GM18499 (cell line): ENCODE measurements around the gene RSPH10B.
A peak's percentile ranks its signal among the peaks of the same experiment; 100 is the strongest.
"Not testable (repeated sequence)": the region's sequence is repeated elsewhere in the genome, so short reads cannot be mapped to it uniquely, and the experiment has no call there.

Experiments
- ATAC-seq: cut with Tn5 transposase; IDR thresholded peaks from one replicate; pipeline ENCODE4 v1.9.1; 2021; ENCODE audit warnings: moderate number of reproducible peaks; ENCODE audit not compliant: insufficient read depth, unreplicated experiment

The RSPH10B gene

DNA sequence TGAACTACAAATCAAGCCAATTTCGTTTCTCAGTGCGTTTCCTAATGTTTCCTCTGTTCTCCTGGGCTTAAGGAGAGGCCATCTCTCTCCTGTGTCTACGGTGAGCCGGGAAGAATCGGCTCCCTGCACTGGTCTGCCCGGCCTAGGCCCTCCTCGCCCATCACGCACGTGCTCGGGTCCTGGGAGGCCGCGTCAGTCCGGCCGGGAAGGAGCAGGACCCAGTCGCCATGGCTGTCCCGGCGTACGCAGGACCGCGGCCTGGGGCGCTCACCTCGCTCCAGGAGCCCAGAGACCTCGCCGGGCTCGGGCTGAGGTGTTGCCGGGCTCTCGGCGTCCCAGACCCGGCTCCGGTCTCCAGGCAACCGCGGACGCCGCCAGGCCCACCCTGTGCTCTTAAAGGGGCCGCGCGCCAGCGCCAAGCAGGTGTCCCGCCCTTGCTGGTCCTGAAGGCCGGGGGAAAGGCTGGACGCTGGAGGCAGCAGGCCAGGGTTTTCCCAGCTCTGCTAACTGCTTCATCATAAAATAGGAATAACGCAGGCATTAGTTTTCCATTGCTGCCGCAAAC lies at the start of gene RSPH10B:
Gene RSPH10B, minus strand, starts transcription at position 343 of the 565 bp plus-strand sequence. CDS start 3,573 bp downstream, outside the sequence.
- ATAC-seq, result not testable (repeated sequence)

DNA sequence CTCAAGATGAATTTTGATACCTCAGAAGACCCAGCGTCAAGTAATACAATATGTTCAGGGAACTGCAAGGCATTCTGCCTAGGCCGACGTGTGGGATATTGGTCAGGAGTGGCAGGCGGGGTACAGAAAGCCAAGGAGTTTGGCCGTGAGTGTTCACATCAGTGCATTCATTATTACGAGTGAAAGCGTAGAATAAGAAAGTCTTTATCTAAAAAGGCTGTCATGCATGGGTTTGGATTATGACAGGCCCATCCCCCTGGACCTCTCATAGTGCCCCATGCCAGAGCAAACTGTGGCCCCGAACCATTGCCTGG lies 46.1 kb upstream of the RSPH10B start:
- no peak for ATAC-seq

DNA sequence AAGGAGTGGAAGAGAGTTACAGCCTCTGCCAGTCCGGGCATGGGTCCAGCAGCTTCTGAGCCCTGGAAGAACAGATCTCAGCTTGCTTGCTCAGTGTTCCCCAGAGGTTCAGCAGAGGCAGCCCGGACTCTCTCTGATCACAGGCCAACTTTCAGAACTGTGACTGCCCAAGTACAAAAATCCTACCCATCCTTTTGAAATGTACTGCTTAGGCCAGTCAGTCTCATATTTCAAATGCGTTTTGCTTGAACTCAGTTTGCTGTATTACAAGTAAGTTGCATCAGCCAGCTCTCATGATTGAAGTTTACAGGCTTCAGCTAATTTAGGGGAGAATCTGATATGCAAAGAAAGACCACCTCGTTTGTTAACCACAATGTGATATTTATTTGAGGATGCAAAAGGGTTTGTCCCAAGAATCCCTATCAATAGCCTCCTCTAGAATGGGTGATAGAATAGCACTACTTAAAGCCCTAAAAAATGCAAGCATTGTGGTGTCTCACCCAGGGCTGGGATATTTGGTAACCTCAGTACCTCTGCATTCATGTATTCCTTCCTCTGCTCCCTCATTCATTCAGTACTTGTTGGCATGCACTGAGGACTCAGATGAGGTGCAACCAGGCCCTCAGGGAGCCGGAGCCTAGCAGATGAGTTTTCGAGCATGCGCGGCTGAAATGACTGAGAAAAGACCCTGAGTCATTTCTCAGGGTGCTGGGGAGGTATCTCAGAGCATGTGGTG lies 45.6 kb upstream of the RSPH10B start:
- ATAC-seq, result no peak

GRCh38 chr7:6012355-6013104 lies 42.0 kb upstream of the RSPH10B start:
- ATAC-seq, result no peak

DNA sequence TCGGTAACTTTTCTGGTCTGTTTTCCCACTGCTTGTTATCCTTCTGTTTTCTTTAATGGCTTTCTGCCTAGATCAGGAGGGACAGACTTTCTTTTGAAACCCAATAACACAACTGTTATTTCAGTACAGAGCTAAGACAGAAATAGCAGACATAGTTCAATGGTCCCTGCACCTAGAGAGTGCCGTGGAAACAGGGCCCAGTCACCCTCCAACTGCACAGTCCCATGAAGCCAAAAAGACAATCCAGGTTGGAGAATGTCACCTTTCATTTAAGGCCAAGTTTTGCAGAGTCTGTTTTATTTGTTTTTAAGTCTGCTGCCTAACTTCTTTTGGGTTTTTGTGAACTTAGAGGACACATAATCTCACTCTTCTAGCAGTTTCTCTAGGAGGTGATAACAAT lies 41.1 kb upstream of the RSPH10B start:
- ATAC-seq, result no peak

- not testable (repeated sequence) for ATAC-seq
Measured at GRCh38 chr7:6010370-6010769, 39.9 kb upstream of the RSPH10B start.

DNA sequence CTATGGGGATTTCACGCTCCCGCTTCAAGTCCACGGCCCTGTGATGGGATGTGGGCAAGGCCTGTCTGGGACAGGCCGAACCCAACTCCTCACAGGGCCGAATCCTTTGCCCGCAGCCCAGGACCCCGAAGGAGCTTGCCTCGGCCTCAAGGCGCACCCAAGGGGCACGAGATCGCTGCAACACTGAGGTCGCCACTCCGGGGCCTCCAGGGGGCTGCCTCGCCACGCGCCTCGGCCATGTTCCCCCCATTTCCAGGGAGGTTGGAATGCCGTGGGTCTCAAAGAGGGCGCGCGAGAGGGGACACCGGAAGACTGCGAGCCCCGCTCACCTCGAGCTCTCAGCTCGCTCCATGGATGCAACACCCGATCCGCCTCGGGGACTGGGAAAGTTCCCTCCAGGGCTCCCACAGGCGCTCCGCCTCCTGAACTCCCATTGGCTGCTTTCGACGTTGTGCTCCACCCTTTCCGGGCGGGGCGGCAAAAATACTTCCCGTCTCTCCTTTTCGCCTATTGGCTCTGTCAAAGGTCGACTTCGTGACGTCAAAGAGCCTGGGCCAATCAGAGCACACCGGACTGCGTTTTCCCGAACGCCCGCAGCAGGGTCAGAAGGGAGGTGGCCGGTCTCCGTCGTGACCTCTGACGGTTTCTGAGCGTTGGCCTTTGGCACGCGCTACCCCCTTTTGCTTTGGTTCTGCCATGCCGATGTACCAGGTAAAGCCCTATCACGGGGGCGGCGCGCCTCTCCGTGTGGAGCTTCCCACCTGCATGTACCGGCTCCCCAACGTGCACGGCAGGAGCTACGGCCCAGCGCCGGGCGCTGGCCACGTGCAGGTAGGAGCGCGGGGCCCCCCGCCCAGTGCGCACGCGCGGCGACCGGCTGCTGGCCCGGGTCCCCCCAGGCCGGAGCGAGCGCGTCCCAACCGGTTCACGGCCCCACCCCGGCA lies 38.5 kb upstream of the RSPH10B start, which contains the start of the genes AIMP2 and PMS2:
Gene AIMP2, plus strand, starts transcription at position 605 of the 944 bp plus-strand sequence. Its CDS starts 92 bp downstream, at position 697.
Gene PMS2, minus strand, starts transcription at position 382 of the 944 bp plus-strand sequence. Its CDS starts 30 bp downstream, at position 352.
- ATAC-seq, result peak; percentile 89

GRCh38 chr7:6007835-6008590 lies 37.5 kb upstream of the RSPH10B start:
- ATAC-seq, result not testable (repeated sequence)

- ATAC-seq, result no peak
Measured at GRCh38 chr7:6007386-6007785, 36.9 kb upstream of the RSPH10B start.

DNA sequence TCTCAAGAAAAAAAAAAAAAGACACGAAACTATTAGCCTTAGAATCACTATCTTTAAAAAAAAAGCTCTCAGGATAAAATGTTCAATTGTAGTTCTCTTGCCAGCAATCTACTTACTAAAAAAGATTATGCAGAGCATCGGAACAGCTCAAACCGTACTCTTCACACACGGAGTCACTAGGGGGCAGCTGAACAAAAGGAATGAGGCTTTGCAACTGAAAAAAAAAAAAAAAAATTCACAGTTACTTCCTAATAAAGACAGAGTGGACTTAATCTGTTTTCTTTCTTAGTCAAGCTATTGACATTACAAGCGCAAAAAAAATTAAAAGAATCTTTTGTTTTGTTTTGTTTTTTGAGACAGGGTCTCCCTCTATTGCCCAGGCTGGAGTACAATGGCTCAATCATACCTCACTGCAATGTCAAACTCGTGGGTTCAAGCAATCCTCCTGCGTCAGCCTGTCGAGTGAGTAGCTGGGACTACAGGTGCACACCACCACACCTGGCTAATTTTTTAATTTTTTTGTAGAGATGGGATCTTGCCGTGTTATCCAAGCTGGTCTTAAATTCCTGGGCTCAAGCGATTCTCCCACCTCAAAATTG lies 26.8 kb upstream of the RSPH10B start:
- ATAC-seq, result no peak

DNA sequence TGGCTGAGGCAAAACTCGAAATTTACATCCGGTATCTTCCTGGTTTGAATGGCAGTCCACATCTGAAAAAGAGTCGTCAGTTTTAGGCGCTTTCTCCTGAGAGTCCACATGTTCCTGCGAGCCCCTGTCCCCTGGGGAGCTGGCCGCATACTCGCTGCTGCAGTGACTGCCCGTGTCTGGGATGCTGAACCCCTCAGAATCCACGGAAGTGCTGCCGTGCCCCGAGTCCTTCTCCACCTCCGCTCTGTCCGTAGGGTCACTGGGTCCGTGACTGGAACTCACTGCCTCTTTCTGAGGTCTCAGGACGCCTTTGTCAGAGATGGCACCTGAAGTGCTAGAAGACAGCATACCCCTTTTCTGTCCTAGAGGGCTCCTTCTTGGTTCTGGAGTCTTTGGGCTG lies 16.6 kb upstream of the RSPH10B start:
- not testable (repeated sequence) for ATAC-seq

- ATAC-seq, result not testable (repeated sequence)
Measured at GRCh38 chr7:5979680-5980314, 9.3 kb upstream of the RSPH10B start.

DNA sequence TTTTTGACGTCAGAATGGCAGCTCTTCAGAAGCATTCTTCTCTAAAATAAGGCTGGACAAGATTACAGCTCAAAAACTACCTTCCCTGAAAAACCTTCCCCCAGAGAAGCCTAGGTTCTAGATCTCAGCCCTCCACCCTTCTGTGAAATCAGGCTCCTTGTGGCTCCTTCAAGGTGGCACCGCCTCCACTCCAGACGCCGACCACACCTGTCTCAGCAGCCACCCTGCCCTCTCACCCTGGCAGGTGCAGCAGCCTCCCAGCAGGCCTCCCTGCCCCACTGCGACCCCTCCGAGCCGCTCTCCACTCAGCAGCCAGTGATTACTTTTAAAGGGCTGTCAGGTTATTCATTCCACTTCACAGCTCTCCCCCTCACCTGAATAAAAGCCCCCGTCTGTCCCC lies 3.1 kb upstream of the RSPH10B start:
- ATAC-seq, result not testable (repeated sequence)

DNA sequence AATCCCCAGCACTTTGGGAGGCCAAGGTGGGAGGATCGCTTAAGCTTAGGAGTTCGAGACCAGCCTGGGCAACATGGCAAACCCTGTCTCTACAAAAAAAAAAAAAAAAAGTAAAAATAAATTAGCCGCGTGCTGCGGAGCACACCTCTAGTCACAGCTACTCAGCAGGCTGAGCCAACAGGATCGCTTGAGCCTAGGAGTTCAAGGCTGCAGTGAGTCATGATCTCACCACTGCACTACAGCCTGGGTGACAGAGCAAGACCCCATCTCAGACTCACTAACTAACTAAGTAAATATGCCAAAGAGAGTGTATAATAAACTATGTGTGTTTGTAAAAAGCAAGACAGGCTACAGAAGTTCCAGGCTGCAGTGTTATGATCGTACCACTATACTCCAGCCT lies 6.7 kb downstream of the RSPH10B start:
- ATAC-seq, result not testable (repeated sequence)

DNA sequence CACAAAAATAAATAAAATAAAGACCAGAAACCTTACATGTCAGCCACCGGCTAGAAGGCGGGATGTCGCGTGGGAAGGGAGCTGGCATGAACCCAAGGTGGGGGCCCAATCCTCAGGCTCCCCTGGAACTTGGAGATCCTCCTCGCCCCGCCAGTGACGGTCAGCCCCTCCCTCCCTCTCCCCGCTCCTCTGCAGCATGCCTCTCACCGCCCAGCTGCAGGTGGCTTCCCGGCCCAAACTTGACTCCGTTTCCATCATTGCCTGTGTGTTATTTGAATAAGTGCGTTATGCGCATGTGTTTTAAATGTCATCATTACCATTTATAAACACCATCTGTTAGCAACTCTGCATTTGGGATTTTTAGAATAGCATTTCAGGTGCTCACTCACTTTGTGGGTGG lies 7.3 kb downstream of the RSPH10B start:
- ATAC-seq, result not testable (repeated sequence)

DNA sequence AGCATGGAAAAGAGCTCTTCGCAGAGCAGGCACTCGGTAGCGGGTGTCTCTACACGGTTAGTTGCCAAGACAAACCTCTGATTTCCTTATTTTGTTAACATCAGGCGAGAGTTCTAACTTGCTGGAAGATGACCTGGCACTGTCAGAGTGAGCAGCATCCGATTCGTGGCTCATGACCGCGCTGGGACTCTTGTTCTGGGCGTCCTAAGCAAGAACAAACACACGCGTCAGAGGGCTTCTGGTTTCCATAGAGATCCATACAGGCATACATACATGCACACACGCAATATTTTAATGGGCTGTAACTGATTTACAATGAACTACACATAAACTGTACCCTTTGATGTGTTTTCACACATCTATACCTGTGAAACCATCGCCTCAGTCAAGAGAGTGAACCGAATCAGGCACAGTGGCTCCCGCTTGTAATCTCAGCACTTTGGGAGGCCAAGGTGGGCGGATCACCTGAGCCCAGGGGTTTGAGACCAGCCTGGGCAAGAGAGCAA lies 35.5 kb downstream of the RSPH10B start:
- not testable (repeated sequence) for ATAC-seq

GRCh38 chr7:5931905-5932644 lies 38.4 kb downstream of the RSPH10B start:
- ATAC-seq, result not testable (repeated sequence)

DNA sequence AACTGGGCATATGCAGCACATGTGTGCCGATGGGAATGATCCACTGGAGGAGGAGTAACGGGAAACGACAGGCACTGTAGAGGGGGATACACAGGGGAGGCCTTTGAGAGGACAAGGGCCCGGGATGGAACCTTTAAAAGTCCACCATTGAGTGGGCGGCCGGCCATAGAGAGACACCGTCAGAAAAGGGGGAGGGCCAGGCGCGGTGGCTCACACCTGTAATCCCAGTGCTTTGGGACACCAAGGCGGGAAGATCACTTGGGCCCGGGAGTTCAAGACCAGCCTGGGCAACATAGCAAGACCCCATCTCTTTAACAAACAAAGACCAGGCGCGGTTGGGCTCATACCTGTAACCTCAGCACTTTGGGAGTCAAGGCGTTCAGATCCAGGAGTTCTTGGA lies 39.2 kb downstream of the RSPH10B start:
- ATAC-seq, result not testable (repeated sequence)
